HEK293 (cell line): ENCODE results near the gene COL5A1.
A peak's percentile ranks its signal among the peaks of the same experiment; 100 is the strongest.

Experiments used
- CTCF ChIA-PET: fragments of 350-600 bp; formaldehyde crosslinking; extraction: SDS; loops from one replicate; lab custom pipeline; 2021; ENCODE audit warnings: antibody characterized with exemption; lab: Yijun Ruan, JAX
- POLR2A ChIA-PET: fragments of 300-600 bp; formaldehyde crosslinking; extraction: SDS; loops from one replicate; lab custom pipeline; 2020; ENCODE audit warnings: antibody characterized with exemption, inconsistent platforms; lab: Yijun Ruan, JAX
- H3K27ac ChIP-seq: fragments of 200-500 bp; sonication (Bioruptor generic); 2 replicates; pipeline ENCODE4 v1.5.1; 2014; ENCODE audit warnings: low read depth, low read length, control low read depth, inconsistent platforms; ENCODE audit errors: extremely low read depth
- H3K36me3 ChIP-seq, 2 experiments: fragments of 200-500 bp in 1 of 2; sonication (Bioruptor generic) in 1 of 2; 1 replicate in 1 of 2; 2 replicates in 1 of 2; pipeline ENCODE4 v1.5.1; 2014 to 2017; ENCODE audit warnings: inconsistent platforms in 2 of 2, low read length in 2 of 2; ENCODE audit not compliant: control insufficient read depth in 2 of 2, insufficient read depth in 1 of 2
- H3K4me1 ChIP-seq: fragments of 200-500 bp; sonication (Bioruptor generic); 2 replicates; pipeline ENCODE4 v1.5.1; 2014; ENCODE audit warnings: mild to moderate bottlenecking, low read length, inconsistent platforms; ENCODE audit not compliant: control insufficient read depth, insufficient read depth
- H3K4me3 ChIP-seq: 2 replicates; pipeline ENCODE4 v1.5.1; 2011; ENCODE audit warnings: low read depth, mild to moderate bottlenecking, control low read depth, low read length, moderate library complexity
- H3K9me3 ChIP-seq: fragments of 200-500 bp; sonication (Bioruptor generic); 2 replicates; pipeline ENCODE4 v1.5.1; 2014; ENCODE audit warnings: low read depth, low read length, inconsistent platforms; ENCODE audit not compliant: control insufficient read depth, insufficient read depth
- ELK4 ChIP-seq: IDR thresholded peaks from 2 replicates; pipeline ENCODE4 v1.6.1; 2011; ENCODE audit warnings: mild to moderate bottlenecking, low read depth, low read length, borderline replicate concordance
- GLI4 ChIP-seq: fragments of 450-650 bp; formaldehyde crosslinking; IDR thresholded peaks from 2 replicates; pipeline ENCODE4 v1.5.1; 2016; ENCODE audit warnings: missing biosample characterization, missing genetic modification characterization
- OSR2 ChIP-seq: fragments of 450-650 bp; formaldehyde crosslinking; IDR thresholded peaks from 2 replicates; pipeline ENCODE4 v1.5.1; 2016; ENCODE audit warnings: missing biosample characterization, missing genetic modification characterization
- ZIC2 ChIP-seq: fragments of 450-650 bp; formaldehyde crosslinking; IDR thresholded peaks from 2 replicates; pipeline ENCODE4 v1.5.1; 2016; ENCODE audit warnings: missing biosample characterization, missing genetic modification characterization
- ZNF112 ChIP-seq: fragments of 450-650 bp; formaldehyde crosslinking; IDR thresholded peaks from 2 replicates; pipeline ENCODE4 v1.5.0; 2017; ENCODE audit warnings: missing biosample characterization, missing genetic modification characterization
- ZNF132 ChIP-seq: fragments of 450-650 bp; formaldehyde crosslinking; IDR thresholded peaks from 2 replicates; pipeline ENCODE4 v1.5.1; 2017; ENCODE audit warnings: missing biosample characterization, missing genetic modification characterization, borderline replicate concordance
- ZNF324 ChIP-seq: fragments of 450-650 bp; formaldehyde crosslinking; IDR thresholded peaks from 2 replicates; pipeline ENCODE4 v1.5.1; 2016; ENCODE audit warnings: missing biosample characterization, missing genetic modification characterization
- ZNF518A ChIP-seq: fragments of 450-650 bp; formaldehyde crosslinking; conservative IDR thresholded peaks from 2 replicates; pipeline ENCODE4 v1.5.1; 2016; ENCODE audit warnings: low read depth, missing biosample characterization, missing genetic modification characterization
- ZNF645 ChIP-seq: fragments of 450-650 bp; formaldehyde crosslinking; IDR thresholded peaks from 2 replicates; pipeline ENCODE4; 2016; ENCODE audit warnings: missing biosample characterization, missing genetic modification characterization
- ZNF654 ChIP-seq: fragments of 450-650 bp; formaldehyde crosslinking; IDR thresholded peaks from 2 replicates; pipeline ENCODE4 v1.5.1; 2016; ENCODE audit warnings: low read depth, missing biosample characterization, missing genetic modification characterization
- ZNF707 ChIP-seq: fragments of 450-650 bp; formaldehyde crosslinking; IDR thresholded peaks from 2 replicates; pipeline ENCODE4 v1.5.1; 2016; ENCODE audit warnings: missing biosample characterization, missing genetic modification characterization
- ZNF768 ChIP-seq: fragments of 450-650 bp; formaldehyde crosslinking; IDR thresholded peaks from 2 replicates; pipeline ENCODE4 v1.5.1; 2018; ENCODE audit warnings: missing biosample characterization, mild to moderate bottlenecking, missing genetic modification characterization

Gene COL5A1

GRCh38 chr9:134768709-134769351 lies 127.2 kb downstream of the COL5A1 start:
- ChIA-PET POLR2A (no interaction called here), CTCF (interaction anchor here (0.6 kb wide), 1 partner anchor 404 kb away, joined by 4 read pairs; no protein-coding TSS in a partner anchor)
- Histone ChIP-seq H3K27ac (no peak overlapping the region), H3K4me1 (no peaks in the 10 kb centered on the region), H3K4me3 (no peak overlapping the region), H3K9me3 (no peaks in the 10 kb centered on the region), H3K36me3 (no peaks in the 10 kb centered on the region)
- TF ChIP-seq ZNF324 (tag by site-specific recombination): no peak
- TF ChIP-seq ZNF645: no peak
- no peak for TF ChIP-seq ZNF707 (tag by site-specific recombination)
- TF ChIP-seq ELK4: no peak
- TF ChIP-seq ZNF518A (tag by site-specific recombination): no peak

- H3K4me3 ChIP-seq: no peak overlapping the region
- ChIA-PET POLR2A (no interaction called here), CTCF (interaction anchor here (0.9 to 1.5 kb wide), 3 partner anchors 11 to 322 kb away, joined by 3 read pairs; no protein-coding TSS in a partner anchor)
- no peak overlapping the region for H3K27ac ChIP-seq
- H3K36me3 ChIP-seq: no peaks in the 10 kb centered on the region
- TF ChIP-seq ZNF768 (0 out of 2 replicates have a peak, but pooled peaks have one; percentile 21), GLI4 (tag by site-specific recombination) (no peak), ZIC2 (tag by site-specific recombination) (no peak), ZNF112 (tag by site-specific recombination) (no peak), OSR2 (tag by site-specific recombination) (no peak), ZNF654 (tag by site-specific recombination) (no peak), ZNF132 (no peak)
- TF ChIP-seq, all 188 proteins: peak for 1
- no peaks in the 10 kb centered on the region for H3K9me3 ChIP-seq
- peaks cover 3% of the 10 kb centered on the region; the same call in 1 of the 2 replicates for H3K4me1 ChIP-seq
Observed at GRCh38 chr9:134770972-134771971, 129.7 kb downstream of the COL5A1 start.
